MM.1S (cell line): ENCODE data around the gene FLT4.

Experiments
- DNase-seq: peaks from one replicate; pipeline ENCODE4 v3.0.0-alpha.2; 2015
- H2AFZ ChIP-seq: fragments of 300-600 bp; sonication (generic); 2 replicates; pipeline ENCODE4 v1.6.0; 2016; ENCODE audit warnings: antibody characterized with exemption, low read length
- H3F3A ChIP-seq: fragments of 300-600 bp; sonication (generic); 2 replicates; pipeline ENCODE4 v1.6.1; 2016; ENCODE audit warnings: mild to moderate bottlenecking, antibody characterized with exemption, low read length, moderate library complexity, mixed read lengths; ENCODE audit not compliant: insufficient read depth
- H3K27ac ChIP-seq: fragments of 300-600 bp; sonication (generic); 2 replicates; pipeline ENCODE4 v1.5.1; 2016; ENCODE audit warnings: mild to moderate bottlenecking, low read length
- H3K27me3 ChIP-seq: fragments of 300-600 bp; sonication (generic); replicated peaks from 2 replicates; pipeline ENCODE4 v1.6.0; 2016; ENCODE audit warnings: low read length; ENCODE audit not compliant: insufficient read depth
- H3K36me3 ChIP-seq: fragments of 300-600 bp; sonication (generic); replicated peaks from 2 replicates; pipeline ENCODE4 v1.6.1; 2016; ENCODE audit warnings: mild to moderate bottlenecking, low read length, mixed read lengths; ENCODE audit not compliant: insufficient read depth
- H3K4me1 ChIP-seq: fragments of 300-600 bp; sonication (generic); 2 replicates; pipeline ENCODE4 v1.6.1; 2016; ENCODE audit warnings: low read length, mixed read lengths
- H3K4me2 ChIP-seq: fragments of 300-600 bp; sonication (generic); 2 replicates; pipeline ENCODE4 v1.6.0; 2016; ENCODE audit warnings: low read depth, low read length
- H3K4me3 ChIP-seq: fragments of 300-600 bp; sonication (generic); 2 replicates; pipeline ENCODE4 v1.5.1; 2016; ENCODE audit warnings: low read length, mixed read lengths
- H3K79me2 ChIP-seq: fragments of 300-600 bp; sonication (generic); 2 replicates; pipeline ENCODE4 v1.6.1; 2016; ENCODE audit warnings: mixed run types, low read length, mixed read lengths
- H3K9ac ChIP-seq: fragments of 300-600 bp; sonication (generic); 2 replicates; pipeline ENCODE4 v1.6.1; 2016; ENCODE audit warnings: low read length, mixed read lengths
- H3K9me2 ChIP-seq: fragments of 300-600 bp; sonication (generic); replicated peaks from 2 replicates; pipeline ENCODE4 v1.6.1; 2016; ENCODE audit warnings: mild to moderate bottlenecking, low read length, mixed read lengths; ENCODE audit not compliant: insufficient read depth
- H3K9me3 ChIP-seq: fragments of 300-600 bp; sonication (generic); replicated peaks from 2 replicates; pipeline ENCODE4 v1.6.1; 2016; ENCODE audit warnings: mild to moderate bottlenecking, low read length, mixed read lengths; ENCODE audit not compliant: insufficient read depth
- H4K20me1 ChIP-seq: fragments of 300-600 bp; sonication (generic); 2 replicates; pipeline ENCODE4 v1.6.1; 2016; ENCODE audit warnings: mild to moderate bottlenecking, low read length, moderate library complexity, mixed read lengths; ENCODE audit not compliant: insufficient read depth
- CTCF ChIP-seq: fragments of 300-600 bp; sonication (generic); IDR thresholded peaks from 2 replicates; pipeline ENCODE4 v1.5.1; 2016; ENCODE audit warnings: antibody characterized with exemption, low read length, mixed read lengths
- EZH2 ChIP-seq: fragments of 300-600 bp; sonication (generic); optimal IDR thresholded peaks from 2 replicates; pipeline ENCODE3; 2017; ENCODE audit warnings: low read depth, mild to moderate bottlenecking, antibody characterized with exemption, low read length, mixed read lengths
- EZH2phosphoT487 ChIP-seq: fragments of 300-600 bp; sonication (generic); IDR thresholded peaks from 2 replicates; pipeline ENCODE4 v1.6.1; 2018; ENCODE audit warnings: antibody characterized with exemption, low read length

Gene FLT4

GRCh38 chr5:180670586-180671359 is 21.4 kb upstream of the FLT4 start:
- TF ChIP-seq CTCF (peak; percentile 76), EZH2 (no peak), EZH2phosphoT487 (no peak)
- DNase-seq, result peak; percentile 39
- H3K4me1 ChIP-seq, result no peaks in the 10 kb centered on the region
- H3K27ac ChIP-seq, result no peak overlapping the region
- H3K4me2 ChIP-seq, result no peak overlapping the region
- no peaks in the 10 kb centered on the region for H4K20me1 ChIP-seq
- no peak overlapping the region for H3K9ac ChIP-seq
- H3K4me3 ChIP-seq, result no peak overlapping the region
- H3K79me2 ChIP-seq, result no peaks in the 10 kb centered on the region
- no peak overlapping the region for H2AFZ ChIP-seq
- H3K36me3 ChIP-seq, result no peaks in the 10 kb centered on the region
- H3K9me2 ChIP-seq, result no peaks in the 10 kb centered on the region
- H3K9me3 ChIP-seq, result no peaks in the 10 kb centered on the region
- no peaks in the 10 kb centered on the region for H3F3A ChIP-seq
- H3K27me3 ChIP-seq, result peaks cover 14% of the 10 kb centered on the region

- no peaks in the 10 kb centered on the region for H4K20me1 ChIP-seq
- peaks cover 14% of the 10 kb centered on the region for H3K27me3 ChIP-seq
- no peak for DNase-seq
- H3K4me2 ChIP-seq, result no peak overlapping the region
- no peaks in the 10 kb centered on the region for H3F3A ChIP-seq
- no peaks in the 10 kb centered on the region for H3K36me3 ChIP-seq
- no peaks in the 10 kb centered on the region for H3K9me3 ChIP-seq
- no peak overlapping the region for H3K27ac ChIP-seq
- H3K4me3 ChIP-seq, result no peak overlapping the region
- no peaks in the 10 kb centered on the region for H3K9me2 ChIP-seq
- TF ChIP-seq CTCF (no peak), EZH2 (no peak), EZH2phosphoT487 (no peak)
- H3K79me2 ChIP-seq, result no peaks in the 10 kb centered on the region
- no peak overlapping the region for H2AFZ ChIP-seq
- H3K4me1 ChIP-seq, result no peaks in the 10 kb centered on the region
- no peak overlapping the region for H3K9ac ChIP-seq
Measured at GRCh38 chr5:180670157-180670556, 20.8 kb upstream of the FLT4 start.

- no peak for TF ChIP-seq EZH2phosphoT487
- TF ChIP-seq EZH2, result no peak
- no peak for TF ChIP-seq CTCF
- no peak overlapping the region for H3K4me2 ChIP-seq
- no peaks in the 10 kb centered on the region for H3K9me2 ChIP-seq
- no peak for DNase-seq
- no peak overlapping the region for H2AFZ ChIP-seq
- H4K20me1 ChIP-seq, result no peaks in the 10 kb centered on the region
- no peak overlapping the region for H3K27ac ChIP-seq
- no peaks in the 10 kb centered on the region for H3K4me1 ChIP-seq
- no peak overlapping the region for H3K4me3 ChIP-seq
- no peaks in the 10 kb centered on the region for H3F3A ChIP-seq
- H3K79me2 ChIP-seq, result no peaks in the 10 kb centered on the region
- no peaks in the 10 kb centered on the region for H3K36me3 ChIP-seq
- peaks cover 14% of the 10 kb centered on the region; the same call in 1 of the 2 replicates for H3K27me3 ChIP-seq
- no peak overlapping the region for H3K9ac ChIP-seq
- H3K9me3 ChIP-seq, result no peaks in the 10 kb centered on the region
Measured at GRCh38 chr5:180669661-180670060, 20.3 kb upstream of the FLT4 start.
